SW480 (cell line): Measurements from ENCODE around the gene DYRK1A.
"Not testable (repeated sequence)": the region's sequence is repeated elsewhere in the genome, so short reads cannot be mapped to it uniquely, and the experiment has no call there.

Experiments used
- DNase-seq: peaks from one replicate; pipeline ENCODE4 v3.0.0-alpha.2; 2016; ENCODE audit warnings: low spot score

DYRK1A gene

GRCh38 chr21:37528150-37528937 is 161.8 kb downstream of the DYRK1A start:
- no peak for DNase-seq

GRCh38 chr21:37529649-37530048 is 163.1 kb downstream of the DYRK1A start:
- no peak for DNase-seq

GRCh38 chr21:37530901-37531351 is 164.4 kb downstream of the DYRK1A start:
- no peak for DNase-seq

GRCh38 chr21:37531431-37531932 is 164.9 kb downstream of the DYRK1A start:
- no peak for DNase-seq

- peak; percentile 86 for DNase-seq
Observed at GRCh38 chr21:37532868-37533780, 166.6 kb downstream of the DYRK1A start.

- no peak for DNase-seq
Observed at GRCh38 chr21:37534431-37534830, 167.9 kb downstream of the DYRK1A start.

- DNase-seq: no peak
Observed at GRCh38 chr21:37535130-37535529, 168.6 kb downstream of the DYRK1A start.

- DNase-seq: no peak
Observed at GRCh38 chr21:37535672-37536071, 169.1 kb downstream of the DYRK1A start.

GRCh38 chr21:37536616-37537278 is 170.2 kb downstream of the DYRK1A start:
- DNase-seq: no peak

- DNase-seq: no peak
Observed at GRCh38 chr21:37537391-37537996, 170.9 kb downstream of the DYRK1A start.

GRCh38 chr21:37538971-37539590 is 172.5 kb downstream of the DYRK1A start:
- no peak for DNase-seq

- not testable (repeated sequence) for DNase-seq
Observed at GRCh38 chr21:37541128-37541527, 174.6 kb downstream of the DYRK1A start.

GRCh38 chr21:37542512-37542911 is 175.9 kb downstream of the DYRK1A start:
- DNase-seq: no peak

- DNase-seq: no peak
Observed at GRCh38 chr21:37546299-37546908, 179.8 kb downstream of the DYRK1A start.

GRCh38 chr21:37546949-37547614 is 180.5 kb downstream of the DYRK1A start:
- DNase-seq: no peak

GRCh38 chr21:37547615-37548200 is 181.1 kb downstream of the DYRK1A start:
- DNase-seq: no peak

- no peak for DNase-seq
Observed at GRCh38 chr21:37548521-37548981, 182.0 kb downstream of the DYRK1A start.

- DNase-seq: not testable (repeated sequence)
Observed at GRCh38 chr21:37549730-37550129, 183.2 kb downstream of the DYRK1A start.

GRCh38 chr21:37550157-37550556 is 183.6 kb downstream of the DYRK1A start:
- no peak for DNase-seq
